HepG2 (cell line): ENCODE measurements around the gene IBA57. TPM values are rescaled to one million over a fixed set of nuclear protein-coding genes. Genes with fewer than 3 reads are reported as not detected.
A peak's percentile ranks its signal among the peaks of the same experiment; 100 is the strongest.

Experiments
- ADNP ChIP-seq: sonication (generic); formaldehyde crosslinking; IDR thresholded peaks from 2 replicates; pipeline ENCODE4 v1.4.0; 2020; ENCODE audit warnings: missing genetic modification reagents
- AHR ChIP-seq: IDR thresholded peaks from 2 replicates; pipeline ENCODE4 v1.6.1; 2018; ENCODE audit warnings: missing genetic modification reagents, missing compliant biosample characterization
- ETV5 ChIP-seq: IDR thresholded peaks from 2 replicates; pipeline ENCODE4 v1.6.1; 2018; ENCODE audit warnings: missing biosample characterization, missing genetic modification reagents, inconsistent platforms, borderline replicate concordance
- KAT2B ChIP-seq: fragments of 150-350 bp; IDR thresholded peaks from 2 replicates; pipeline ENCODE4 v1.6.1; 2014; ENCODE audit warnings: low read depth, low read length, borderline replicate concordance
- SNAPC2 ChIP-seq: sonication (generic); formaldehyde crosslinking; IDR thresholded peaks from 2 replicates; pipeline ENCODE4 v1.8.1; 2022; ENCODE audit warnings: mild to moderate bottlenecking, missing genetic modification reagents
- ZNF296 ChIP-seq: sonication (generic); formaldehyde crosslinking; conservative IDR thresholded peaks from 2 replicates; pipeline ENCODE4 v1.5.0; 2020; ENCODE audit warnings: mild to moderate bottlenecking, missing genetic modification reagents
- ZNF501 ChIP-seq: sonication (generic); formaldehyde crosslinking; IDR thresholded peaks from 2 replicates; pipeline ENCODE4 v1.5.1; 2020; ENCODE audit warnings: mild to moderate bottlenecking, moderate library complexity, missing genetic modification reagents
- ZSCAN20 ChIP-seq: sonication (generic); formaldehyde crosslinking; IDR thresholded peaks from 2 replicates; pipeline ENCODE4 v1.4.0; 2020; ENCODE audit warnings: missing genetic modification reagents, mild to moderate bottlenecking, borderline replicate concordance
- polyA plus RNA-seq, 8 experiments: library from polyadenylated mRNA; depleted of rRNA in 3 of 8; stranded (reverse) in 7 of 8; unstranded in 1 of 8; fragments of >200 nt; fragmentation: Illumina TruSeq in 4 of 8; extraction: Trizol in 4 of 8; gene quantifications; 2 replicates each; pipeline versions ENCODE4 v1.2.1 to v1.2.3, GENCODE V29; 2011 to 2016; ENCODE audit warnings: low read depth in 4 of 8, missing spikeins in 1 of 8, mixed read lengths in 1 of 8; ENCODE audit not compliant: insufficient read depth in 1 of 8
- total RNA-seq, 5 experiments: library from RNA; depleted of rRNA; stranded (reverse); fragments of >200 nt; fragmentation: Illumina TruSeq; extraction: Trizol; gene quantifications; 2 replicates each; pipeline ENCODE4 v1.2.3, GENCODE V29; 2016; ENCODE audit warnings: low read depth in 1 of 5
- TF ChIP-seq, protein P1 (sequence below), 2 experiments: sonication (generic) in 1 of 2; formaldehyde crosslinking in 1 of 2; IDR thresholded peaks; 2 replicates each; pipeline versions ENCODE4 v1.4.0 to v1.6.1; 2018 to 2020; ENCODE audit warnings: missing genetic modification reagents in 2 of 2, borderline replicate concordance in 1 of 2, low read depth in 1 of 2, mild to moderate bottlenecking in 1 of 2, missing biosample characterization in 1 of 2
- TF ChIP-seq, protein P2 (sequence below): sonication (generic); formaldehyde crosslinking; IDR thresholded peaks from 2 replicates; pipeline ENCODE4 v1.5.0; 2020; ENCODE audit warnings: mild to moderate bottlenecking, missing genetic modification reagents, moderate library complexity

Gene IBA57
- total and polyA plus RNA-seq, 2 of the 13 experiments (the other 11 are each of a cell fraction or from before 2014, with no cell fraction given): 2.3 to 10.2 TPM

DNA sequence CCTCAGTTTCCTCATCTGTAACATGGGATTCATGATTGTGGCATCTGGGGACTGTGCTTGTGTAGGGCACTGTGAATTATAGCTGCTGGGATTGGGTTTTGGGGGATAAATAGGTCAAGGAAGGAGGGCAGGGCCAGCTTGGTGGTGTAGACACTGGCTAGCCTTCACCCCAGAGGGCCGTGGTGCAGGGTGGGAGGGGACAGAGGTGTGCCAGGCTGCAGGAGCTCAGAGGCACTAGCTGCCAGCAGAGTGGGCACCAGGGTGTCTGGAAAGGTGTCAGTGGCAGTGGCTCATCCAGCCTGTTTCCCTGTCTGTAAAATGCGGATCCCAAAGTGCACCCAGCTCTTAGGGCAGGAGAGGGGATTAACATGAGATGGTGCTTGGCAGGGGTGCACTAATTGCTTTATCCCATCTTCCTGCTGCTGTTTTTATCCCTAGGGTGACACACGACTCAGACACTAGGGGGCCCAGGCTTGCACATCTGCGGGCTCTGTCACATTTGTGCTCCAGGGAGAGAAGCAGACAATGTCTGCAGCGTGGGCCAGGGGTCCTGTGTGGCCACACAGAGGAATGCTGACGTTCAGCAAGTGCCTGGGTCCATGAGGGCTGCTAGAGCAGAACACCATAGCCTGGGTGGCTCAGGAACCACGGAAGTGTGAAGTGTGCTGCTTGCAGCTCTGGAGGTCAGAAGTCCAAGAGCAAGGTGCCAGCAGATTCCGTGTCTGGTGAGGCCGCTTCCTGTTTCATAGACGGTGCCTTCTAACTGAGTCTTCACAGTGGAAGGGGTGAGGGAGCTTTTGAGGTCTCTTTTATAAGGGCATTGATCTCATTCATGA, 61.6 kb downstream of the IBA57 start (continued):
- TF ChIP-seq, protein P1, sequence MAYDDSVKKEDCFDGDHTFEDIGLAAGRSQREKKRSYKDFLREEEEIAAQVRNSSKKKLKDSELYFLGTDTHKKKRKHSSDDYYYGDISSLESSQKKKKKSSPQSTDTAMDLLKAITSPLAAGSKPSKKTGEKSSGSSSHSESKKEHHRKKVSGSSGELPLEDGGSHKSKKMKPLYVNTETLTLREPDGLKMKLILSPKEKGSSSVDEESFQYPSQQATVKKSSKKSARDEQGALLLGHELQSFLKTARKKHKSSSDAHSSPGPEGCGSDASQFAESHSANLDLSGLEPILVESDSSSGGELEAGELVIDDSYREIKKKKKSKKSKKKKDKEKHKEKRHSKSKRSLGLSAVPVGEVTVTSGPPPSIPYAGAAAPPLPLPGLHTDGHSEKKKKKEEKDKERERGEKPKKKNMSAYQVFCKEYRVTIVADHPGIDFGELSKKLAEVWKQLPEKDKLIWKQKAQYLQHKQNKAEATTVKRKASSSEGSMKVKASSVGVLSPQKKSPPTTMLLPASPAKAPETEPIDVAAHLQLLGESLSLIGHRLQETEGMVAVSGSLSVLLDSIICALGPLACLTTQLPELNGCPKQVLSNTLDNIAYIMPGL (CRISPR knock-in tag; IDR thresholded peaks at IDR 0.05; ENCODE audit: borderline replicate concordance in 1 of 2, low read depth in 1 of 2): peak; percentile 33 to 60; a peak in 1 of 4 replicates
- no peak for TF ChIP-seq ZNF296 (CRISPR knock-in tag)
- TF ChIP-seq AHR (CRISPR knock-in tag): no peak
- TF ChIP-seq ZSCAN20 (CRISPR knock-in tag): no peak
- TF ChIP-seq ETV5 (CRISPR knock-in tag): peak; percentile 31; the same call in 1 of the 2 replicates
- no peak for TF ChIP-seq KAT2B
- TF ChIP-seq ADNP: no peak
- no peak for TF ChIP-seq ZNF501 (CRISPR knock-in tag)
- TF ChIP-seq, protein P2, sequence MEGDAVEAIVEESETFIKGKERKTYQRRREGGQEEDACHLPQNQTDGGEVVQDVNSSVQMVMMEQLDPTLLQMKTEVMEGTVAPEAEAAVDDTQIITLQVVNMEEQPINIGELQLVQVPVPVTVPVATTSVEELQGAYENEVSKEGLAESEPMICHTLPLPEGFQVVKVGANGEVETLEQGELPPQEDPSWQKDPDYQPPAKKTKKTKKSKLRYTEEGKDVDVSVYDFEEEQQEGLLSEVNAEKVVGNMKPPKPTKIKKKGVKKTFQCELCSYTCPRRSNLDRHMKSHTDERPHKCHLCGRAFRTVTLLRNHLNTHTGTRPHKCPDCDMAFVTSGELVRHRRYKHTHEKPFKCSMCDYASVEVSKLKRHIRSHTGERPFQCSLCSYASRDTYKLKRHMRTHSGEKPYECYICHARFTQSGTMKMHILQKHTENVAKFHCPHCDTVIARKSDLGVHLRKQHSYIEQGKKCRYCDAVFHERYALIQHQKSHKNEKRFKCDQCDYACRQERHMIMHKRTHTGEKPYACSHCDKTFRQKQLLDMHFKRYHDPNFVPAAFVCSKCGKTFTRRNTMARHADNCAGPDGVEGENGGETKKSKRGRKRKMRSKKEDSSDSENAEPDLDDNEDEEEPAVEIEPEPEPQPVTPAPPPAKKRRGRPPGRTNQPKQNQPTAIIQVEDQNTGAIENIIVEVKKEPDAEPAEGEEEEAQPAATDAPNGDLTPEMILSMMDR: peak; percentile 63
- no peak for TF ChIP-seq SNAPC2 (CRISPR knock-in tag)
